ENCODE data around the gene TMEM207. TPM values are rescaled to one million over a fixed set of nuclear protein-coding genes. Genes with fewer than 3 reads are reported as not detected.

TMEM207 gene
- total RNA-seq, 1 experiment from 2014 or later: not detected

DNA sequence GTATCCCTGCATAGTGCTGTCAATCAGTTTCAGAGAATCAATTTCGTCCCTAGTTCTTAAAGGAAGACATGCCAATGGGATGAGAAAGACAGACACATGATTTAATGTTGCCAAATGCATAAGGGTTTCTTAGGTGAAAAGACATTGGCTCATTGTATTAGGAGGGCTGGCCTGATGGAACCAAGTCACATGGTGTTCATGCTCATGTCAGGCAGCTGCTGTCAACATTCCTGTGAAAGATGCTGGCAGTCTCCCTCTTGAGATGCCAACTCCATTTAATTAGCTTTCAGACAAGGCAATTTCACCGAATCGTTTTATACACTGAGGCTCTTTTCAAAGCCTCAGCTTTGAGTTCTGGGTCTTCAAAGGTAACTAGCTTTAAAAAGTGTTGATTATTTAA is 48.1 kb upstream of the TMEM207 start (continued):
- TF ChIP-seq, protein P1, sequence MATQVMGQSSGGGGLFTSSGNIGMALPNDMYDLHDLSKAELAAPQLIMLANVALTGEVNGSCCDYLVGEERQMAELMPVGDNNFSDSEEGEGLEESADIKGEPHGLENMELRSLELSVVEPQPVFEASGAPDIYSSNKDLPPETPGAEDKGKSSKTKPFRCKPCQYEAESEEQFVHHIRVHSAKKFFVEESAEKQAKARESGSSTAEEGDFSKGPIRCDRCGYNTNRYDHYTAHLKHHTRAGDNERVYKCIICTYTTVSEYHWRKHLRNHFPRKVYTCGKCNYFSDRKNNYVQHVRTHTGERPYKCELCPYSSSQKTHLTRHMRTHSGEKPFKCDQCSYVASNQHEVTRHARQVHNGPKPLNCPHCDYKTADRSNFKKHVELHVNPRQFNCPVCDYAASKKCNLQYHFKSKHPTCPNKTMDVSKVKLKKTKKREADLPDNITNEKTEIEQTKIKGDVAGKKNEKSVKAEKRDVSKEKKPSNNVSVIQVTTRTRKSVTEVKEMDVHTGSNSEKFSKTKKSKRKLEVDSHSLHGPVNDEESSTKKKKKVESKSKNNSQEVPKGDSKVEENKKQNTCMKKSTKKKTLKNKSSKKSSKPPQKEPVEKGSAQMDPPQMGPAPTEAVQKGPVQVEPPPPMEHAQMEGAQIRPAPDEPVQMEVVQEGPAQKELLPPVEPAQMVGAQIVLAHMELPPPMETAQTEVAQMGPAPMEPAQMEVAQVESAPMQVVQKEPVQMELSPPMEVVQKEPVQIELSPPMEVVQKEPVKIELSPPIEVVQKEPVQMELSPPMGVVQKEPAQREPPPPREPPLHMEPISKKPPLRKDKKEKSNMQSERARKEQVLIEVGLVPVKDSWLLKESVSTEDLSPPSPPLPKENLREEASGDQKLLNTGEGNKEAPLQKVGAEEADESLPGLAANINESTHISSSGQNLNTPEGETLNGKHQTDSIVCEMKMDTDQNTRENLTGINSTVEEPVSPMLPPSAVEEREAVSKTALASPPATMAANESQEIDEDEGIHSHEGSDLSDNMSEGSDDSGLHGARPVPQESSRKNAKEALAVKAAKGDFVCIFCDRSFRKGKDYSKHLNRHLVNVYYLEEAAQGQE (IDR thresholded peaks at IDR 0.05; ENCODE audit: low read depth): no peak
- TF ChIP-seq CTCF (IDR thresholded peaks at IDR 0.05 in 2 of 3, conservative IDR thresholded peaks at IDR 0.05 in 1 of 3; ENCODE audit: borderline replicate concordance in 1 of 3, insufficient read depth in 1 of 3, low read depth in 2 of 3, low read length in 2 of 3): no peak

DNA sequence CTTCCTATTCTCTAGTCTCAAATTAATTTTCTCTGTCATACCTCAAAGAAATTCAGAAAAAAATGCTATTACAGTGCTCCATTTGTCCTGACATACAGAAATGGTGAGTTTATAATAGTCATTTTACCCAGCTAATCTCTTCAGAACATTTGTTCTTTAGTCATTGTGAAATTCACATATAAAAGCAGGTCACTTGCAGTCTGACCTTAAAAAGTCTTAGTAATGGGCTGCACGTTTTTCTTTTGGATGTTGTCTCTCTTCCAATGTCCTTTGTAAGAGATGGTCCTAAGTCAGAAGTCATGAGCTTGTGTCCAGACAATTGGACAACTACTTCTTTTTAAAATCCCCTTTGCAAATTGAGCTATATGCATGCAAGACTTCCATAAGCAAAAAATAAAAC is 47.2 kb upstream of the TMEM207 start:
- ChIA-PET CTCF (no interaction called here), POLR2A (no interaction called here), RAD21 (ENCODE audit: low non-redundant PET in 1 of 2, low total read pairs in 2 of 2, uncharacterized antibody in 2 of 2, unreplicated experiment in 2 of 2) (no interaction called here)
- BruUV-seq (replicated peaks): no TSS peak
- H3K4me3 ChIP-seq (replicated peaks in 1 of 2; ENCODE audit: low read depth in 1 of 2, low read length in 2 of 2): no peak overlapping the region
- H3K27ac ChIP-seq (ENCODE audit: low read depth, low read length): no peak overlapping the region
- no peaks in the 10 kb centered on the region for H3K36me3 ChIP-seq (ENCODE audit: control insufficient read depth in 1 of 2, insufficient read depth in 2 of 2, low read length in 2 of 2)
- H4K20me1 ChIP-seq (ENCODE audit: insufficient read depth): no peaks in the 10 kb centered on the region
- no peaks in the 10 kb centered on the region for H3K79me2 ChIP-seq (ENCODE audit: insufficient read depth, low read length)
- no peak for TF ChIP-seq MAX (IDR thresholded peaks at IDR 0.05)
- no peak overlapping the region for H2AFZ ChIP-seq (ENCODE audit: low read depth, low read length, poor library complexity, severe bottlenecking)
- no peaks in the 10 kb centered on the region for H3K4me1 ChIP-seq (ENCODE audit: control insufficient read depth in 1 of 2, insufficient read depth in 2 of 2, low read length in 2 of 2)
- H3K9ac ChIP-seq (ENCODE audit: low read length): no peak overlapping the region
- H3K27me3 ChIP-seq (ENCODE audit: insufficient read depth, low read length): no peaks in the 10 kb centered on the region
- DNase-seq (ENCODE audit: low read depth, low spot score): no peak
- intact Hi-C loops (cut with micrococcal nuclease): no loop called here
- no peaks in the 10 kb centered on the region for H3K9me3 ChIP-seq (ENCODE audit: control insufficient read depth in 1 of 2, insufficient read depth in 1 of 2, low read depth in 1 of 2, low read length in 2 of 2)
- H3K9me2 ChIP-seq (ENCODE audit: insufficient read depth): no peaks in the 10 kb centered on the region
- H3K4me2 ChIP-seq (ENCODE audit: low read length): no peak overlapping the region
- ATAC-seq: no peak

All from HCT116 (cell line).